Bronchus fibroblast of lung (primary cell): ENCODE results near the gene FBXO24. TPM values are rescaled to one million over a fixed set of nuclear protein-coding genes. Genes with fewer than 3 reads are reported as not detected.

Experiments used
- total RNA-seq: library from RNA; depleted of rRNA; stranded (reverse); fragments of >200 nt; gene quantifications from 2 replicates; pipeline ENCODE4 v1.2.3, GENCODE V29; 2015

FBXO24 gene, protein sequence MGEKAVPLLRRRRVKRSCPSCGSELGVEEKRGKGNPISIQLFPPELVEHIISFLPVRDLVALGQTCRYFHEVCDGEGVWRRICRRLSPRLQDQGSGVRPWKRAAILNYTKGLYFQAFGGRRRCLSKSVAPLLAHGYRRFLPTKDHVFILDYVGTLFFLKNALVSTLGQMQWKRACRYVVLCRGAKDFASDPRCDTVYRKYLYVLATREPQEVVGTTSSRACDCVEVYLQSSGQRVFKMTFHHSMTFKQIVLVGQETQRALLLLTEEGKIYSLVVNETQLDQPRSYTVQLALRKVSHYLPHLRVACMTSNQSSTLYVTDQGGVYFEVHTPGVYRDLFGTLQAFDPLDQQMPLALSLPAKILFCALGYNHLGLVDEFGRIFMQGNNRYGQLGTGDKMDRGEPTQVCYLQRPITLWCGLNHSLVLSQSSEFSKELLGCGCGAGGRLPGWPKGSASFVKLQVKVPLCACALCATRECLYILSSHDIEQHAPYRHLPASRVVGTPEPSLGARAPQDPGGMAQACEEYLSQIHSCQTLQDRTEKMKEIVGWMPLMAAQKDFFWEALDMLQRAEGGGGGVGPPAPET
- 0.50 and 1.0 TPM in 2 replicates for total RNA-seq

GRCh38 chr7:100586266-100587025 lies at the start of gene FBXO24:
TSS of gene FBXO24 (plus strand) at chr7:100586328. CDS start at chr7:100586626, 298 bp downstream.

GRCh38 chr7:100538654-100539435 lies 47.3 kb upstream of the FBXO24 start, which contains the start of gene AGFG2:
TSS of gene AGFG2 (plus strand) at chr7:100539203. CDS start at chr7:100539347, 144 bp downstream.

GRCh38 chr7:100573691-100574361 lies 12.3 kb upstream of the FBXO24 start, which contains the start of gene SAP25:
TSS of gene SAP25 (minus strand) at chr7:100573900. CDS start at chr7:100573742, 158 bp downstream.

DNA sequence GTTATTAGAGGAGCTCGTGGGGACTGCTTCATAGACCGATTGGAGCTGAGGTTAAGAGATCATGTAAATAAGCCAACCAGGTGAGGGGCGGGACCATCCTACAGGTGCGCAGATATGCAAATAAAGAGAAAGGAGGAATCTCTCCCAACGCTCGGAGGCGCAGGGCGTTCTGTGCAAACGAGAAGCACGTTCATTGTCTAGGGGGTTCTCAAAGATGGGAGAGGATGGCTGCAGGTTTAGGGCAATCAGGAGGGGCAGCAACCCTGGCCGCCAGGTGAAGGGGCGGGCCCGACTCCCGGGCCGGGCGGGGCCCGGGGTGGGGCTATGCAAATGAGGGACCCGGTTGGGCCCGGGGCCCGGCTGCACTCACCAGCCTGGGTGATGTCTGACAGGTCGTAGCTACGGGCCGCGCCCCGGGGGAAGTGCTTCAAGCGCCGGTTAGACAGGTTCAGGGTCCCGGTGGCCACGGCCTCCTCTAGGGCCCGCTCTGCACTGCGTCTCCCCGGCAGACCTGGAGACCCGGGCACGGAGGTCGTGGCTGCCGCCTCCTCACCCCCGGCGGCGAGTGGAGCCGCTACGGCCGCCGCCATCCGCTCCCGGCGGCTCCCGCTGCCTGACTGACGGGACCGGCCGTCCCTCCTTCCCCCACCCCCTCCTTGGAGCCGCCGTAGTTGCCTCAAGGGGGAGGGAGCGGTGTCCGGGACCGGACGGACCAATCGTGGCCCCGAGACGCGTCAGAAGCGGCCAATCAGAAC lies 440 bp upstream of the FBXO24 start, which contains the start of gene LRCH4:
Gene LRCH4, minus strand, starts transcription at position 619 of the 755 bp plus-strand sequence. Its CDS starts 29 bp downstream, at position 590.

DNA sequence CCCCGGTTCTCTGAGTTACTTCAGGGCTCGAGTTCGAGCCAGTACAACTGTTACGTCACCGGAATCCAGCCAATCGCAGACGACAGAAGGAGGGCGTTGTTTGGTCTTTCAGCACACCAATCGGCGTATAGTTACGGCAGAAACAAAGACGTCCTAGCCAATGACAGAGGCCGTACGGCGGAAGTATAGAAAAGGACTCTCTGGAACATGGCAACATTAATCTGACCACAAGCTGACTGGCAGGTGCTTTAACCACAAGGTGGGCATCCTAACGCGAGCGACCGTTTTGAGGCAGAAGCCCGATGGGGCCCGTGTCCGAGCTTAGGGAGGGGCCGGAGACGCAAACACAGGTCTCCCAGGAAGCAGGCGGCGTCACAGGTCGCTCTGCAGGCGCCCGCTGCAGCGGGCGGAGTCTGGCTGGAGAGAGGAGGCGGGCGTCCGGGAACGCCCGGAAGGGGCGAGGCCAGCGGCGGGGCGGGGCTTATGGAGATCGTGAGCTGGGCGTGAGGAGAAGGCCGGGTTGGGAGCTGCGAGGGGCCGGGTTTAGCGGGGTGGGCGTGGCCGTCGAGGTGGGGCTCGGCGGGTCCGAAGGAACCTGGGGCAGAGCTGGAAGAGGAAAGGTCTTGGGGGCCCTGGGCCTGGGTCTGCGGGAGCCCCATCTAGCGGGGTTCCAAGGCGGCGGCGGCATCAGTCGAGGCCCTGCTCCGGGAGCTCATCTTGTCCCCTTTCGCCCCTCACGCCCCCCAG lies 26.0 kb downstream of the FBXO24 start, which contains the start of gene MOSPD3:
Gene MOSPD3, plus strand, starts transcription at position 558 of the 747 bp plus-strand sequence. CDS start 252 bp downstream, outside the sequence.

DNA sequence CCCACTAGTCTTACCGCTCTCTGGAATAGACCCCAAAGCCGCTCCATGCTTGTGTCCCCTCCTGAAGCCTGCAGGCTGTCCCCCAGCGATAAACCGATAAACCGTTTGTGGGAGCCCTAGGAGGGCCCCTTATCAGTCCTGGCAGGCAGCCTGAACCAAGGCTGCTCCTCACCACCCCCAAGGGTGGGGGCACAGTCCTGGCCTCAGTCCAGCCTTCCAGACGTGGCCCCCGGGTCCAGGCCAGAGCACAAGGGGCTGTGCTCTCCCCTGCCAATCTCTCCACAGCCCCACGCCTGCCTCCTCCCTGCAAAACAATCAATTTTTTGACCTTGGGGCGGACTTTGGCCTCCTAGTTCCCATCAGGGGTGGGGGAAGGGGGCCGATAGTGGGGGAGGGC lies 55.3 kb downstream of the FBXO24 start, which contains the start of gene TFR2:
Gene TFR2, minus strand, starts transcription at position 90 of the 397 bp plus-strand sequence. Its CDS starts 43 bp downstream, at position 47.

Other genes with a start within 250 kb of the FBXO24 start
- gene PILRB, start 228.2 kb upstream of the FBXO24 start, total RNA-seq, result 9.1 and 10.4 TPM in 2 replicates
- gene PILRA, start 212.8 kb upstream of the FBXO24 start, total RNA-seq, result under 0.01 TPM in 1 of 2 replicates, not detected in the other
- gene ZCWPW1, start 157.6 kb upstream of the FBXO24 start, total RNA-seq, result 0.30 and 0.50 TPM in 2 replicates
- gene MEPCE, start 156.5 kb upstream of the FBXO24 start, total RNA-seq, result 29.9 and 31.5 TPM in 2 replicates
- gene PPP1R35, start 149.8 kb upstream of the FBXO24 start, total RNA-seq, result 46.5 and 62.0 TPM in 2 replicates
- 1.8 and 2.7 TPM in 2 replicates for gene SPACDR, start 122.1 kb upstream of the FBXO24 start, total RNA-seq
- gene TSC22D4, start 107.1 kb upstream of the FBXO24 start, total RNA-seq, result 47.4 and 52.5 TPM in 2 replicates
- 1.8 and 3.9 TPM in 2 replicates for gene NYAP1, start 102.4 kb upstream of the FBXO24 start, total RNA-seq
- 9.1 and 16.0 TPM in 2 replicates for gene AGFG2, start 47.1 kb upstream of the FBXO24 start, total RNA-seq
- gene SAP25, start 12.4 kb upstream of the FBXO24 start, total RNA-seq, result 0.34 and 1.2 TPM in 2 replicates
- gene LRCH4, start 199 bp upstream of the FBXO24 start, total RNA-seq, result 34.2 and 58.7 TPM in 2 replicates
- 396 and 411 TPM in 2 replicates for gene PCOLCE, start 16.0 kb downstream of the FBXO24 start, total RNA-seq
- 17.2 and 21.4 TPM in 2 replicates for gene MOSPD3, start 26.2 kb downstream of the FBXO24 start, total RNA-seq
- 0.17 and 0.30 TPM in 2 replicates for gene TFR2, start 55.2 kb downstream of the FBXO24 start, total RNA-seq
- not detected in 2 replicates for gene ACTL6B, start 70.1 kb downstream of the FBXO24 start, total RNA-seq
- gene GNB2, start 87.4 kb downstream of the FBXO24 start, total RNA-seq, result 283 and 322 TPM in 2 replicates
- 9.2 and 11.8 TPM in 2 replicates for gene GIGYF1, start 107.9 kb downstream of the FBXO24 start, total RNA-seq
- gene POP7, start 119.8 kb downstream of the FBXO24 start, total RNA-seq, result 56.2 and 63.2 TPM in 2 replicates
- not detected in 2 replicates for gene EPO, start 134.1 kb downstream of the FBXO24 start, total RNA-seq
- not detected in 2 replicates for gene ZAN, start 147.3 kb downstream of the FBXO24 start, total RNA-seq
- 42.2 and 46.8 TPM in 2 replicates for gene EPHB4, start 241.2 kb downstream of the FBXO24 start, total RNA-seq